Stimulated activated CD8-positive, alpha-beta memory T cell treated with anti-CD3 and anti-CD28 coated beads, Interleukin-7, amount 100 ng/mL, for 4 hours (primary cell): Measurements from ENCODE around the gene IQCM.
"Not testable (repeated sequence)": the region's sequence is repeated elsewhere in the genome, so short reads cannot be mapped to it uniquely, and the experiment has no call there.

Experiments used
- DNase-seq, 2 donors: peaks; one replicate each; pipeline ENCODE4 v3.0.0-alpha.2; 2020; ENCODE audit warnings: low read depth in 2 of 2

IQCM gene

GRCh38 chr4:149572716-149573115 lies 242.9 kb downstream of the IQCM start:
- DNase-seq = no peak

- DNase-seq = no peak
These were observed 259.8 kb downstream of the IQCM start for GRCh38 chr4:149555799-149556198.

GRCh38 chr4:149555146-149555545 lies 260.5 kb downstream of the IQCM start:
- no peak for DNase-seq

- DNase-seq = no peak
These were observed 261.6 kb downstream of the IQCM start for GRCh38 chr4:149553959-149554520.

GRCh38 chr4:149552601-149553000 lies 263.0 kb downstream of the IQCM start:
- no peak for DNase-seq

GRCh38 chr4:149549911-149550310 lies 265.7 kb downstream of the IQCM start:
- no peak for DNase-seq

GRCh38 chr4:149534779-149535178 lies 280.9 kb downstream of the IQCM start:
- no peak for DNase-seq

GRCh38 chr4:149531861-149532260 lies 283.8 kb downstream of the IQCM start:
- DNase-seq = no peak

GRCh38 chr4:149523039-149523438 lies 292.6 kb downstream of the IQCM start:
- DNase-seq = no peak

GRCh38 chr4:149521611-149522425 lies 293.8 kb downstream of the IQCM start:
- DNase-seq = no peak

GRCh38 chr4:149518471-149518870 lies 297.2 kb downstream of the IQCM start:
- DNase-seq = no peak

- DNase-seq = no peak
These were observed 302.6 kb downstream of the IQCM start for GRCh38 chr4:149513081-149513480.

GRCh38 chr4:149512501-149512900 lies 303.1 kb downstream of the IQCM start:
- DNase-seq = no peak

- no peak for DNase-seq
These were observed 303.9 kb downstream of the IQCM start for GRCh38 chr4:149511558-149512298.

- DNase-seq = not testable (repeated sequence)
These were observed 308.3 kb downstream of the IQCM start for GRCh38 chr4:149507309-149507708.

GRCh38 chr4:149500806-149501205 lies 314.8 kb downstream of the IQCM start:
- no peak for DNase-seq

- DNase-seq = no peak
These were observed 315.9 kb downstream of the IQCM start for GRCh38 chr4:149499726-149500125.

GRCh38 chr4:149498246-149498645 lies 317.4 kb downstream of the IQCM start:
- no peak for DNase-seq

GRCh38 chr4:149493492-149493891 lies 322.2 kb downstream of the IQCM start:
- no peak for DNase-seq

- no peak for DNase-seq
These were observed 326.3 kb downstream of the IQCM start for GRCh38 chr4:149489321-149489720.

- no peak for DNase-seq
These were observed 328.8 kb downstream of the IQCM start for GRCh38 chr4:149486861-149487260.

- DNase-seq = not testable (repeated sequence)
These were observed 347.0 kb downstream of the IQCM start for GRCh38 chr4:149468669-149469068.

- DNase-seq = no peak
These were observed 349.2 kb downstream of the IQCM start for GRCh38 chr4:149466446-149466845.
